HepG2 (cell line): ENCODE data around the gene STAMBPL1. TPM values are rescaled to one million over a fixed set of nuclear protein-coding genes. Genes with fewer than 3 reads are reported as not detected.

Experiments
- ATAC-seq: fragments of 200-7000 bp; cut with Tn5 transposase; 3 replicates; pipeline ENCODE4 v1.9.1; 2020; ENCODE audit warnings: mild to moderate bottlenecking, moderate library complexity
- BruUV-seq: library from RNA; stranded (reverse); fragments of 400-500 nt; replicated peaks from 2 replicates; lab custom pipeline; 2021; lab: Mats Ljungman, UMichigan
- CTCF ChIA-PET: fragments of 300-600 bp; formaldehyde crosslinking; extraction: SDS; loops from one replicate; lab custom pipeline; 2021; ENCODE audit warnings: low total read pairs, inconsistent platforms, low intra/inter-chr PET ratio; lab: Yijun Ruan, JAX
- POLR2A ChIA-PET: fragments of 350-600 bp; sonication (Branson Sonifier 250); formaldehyde crosslinking; loops from one replicate; lab custom pipeline; 2020; ENCODE audit warnings: antibody characterized with exemption, inconsistent platforms; lab: Yijun Ruan, JAX
- DNase-seq: peaks from one replicate; pipeline ENCODE4 v3.0.0-alpha.2; 2015; ENCODE audit warnings: low spot score
- FAIRE-seq: peaks from 3 replicates; lab custom pipeline; 2011; peaks lifted over from hg19 to GRCh38; lab: Jason Lieb, UNC
- H2AFZ ChIP-seq: one replicate; pipeline ENCODE4 v1.6.1; 2011; ENCODE audit warnings: low read length, inconsistent platforms
- H3K27ac ChIP-seq: fragments of 300-600 bp; 3 replicates; pipeline ENCODE4 v1.8.0; 2011; ENCODE audit warnings: mixed run types, mild to moderate bottlenecking, mixed read lengths, low read length, inconsistent platforms; ENCODE audit not compliant: insufficient read depth; ENCODE audit errors: extremely low read length
- H3K27me3 ChIP-seq, 2 experiments: fragments of 200-600 bp in 1 of 2; 2 replicates in 1 of 2; 3 replicates in 1 of 2; pipeline versions ENCODE4 v1.6.0 to v1.8.0; 2011; ENCODE audit warnings: low read length in 2 of 2, mild to moderate bottlenecking in 2 of 2, moderate library complexity in 2 of 2, inconsistent platforms in 1 of 2; ENCODE audit not compliant: insufficient read depth in 2 of 2, control insufficient read depth in 1 of 2
- H3K36me3 ChIP-seq, 2 experiments: fragments of 200-600 bp in 1 of 2; replicated peaks in 1 of 2; 2 replicates in 1 of 2; 3 replicates in 1 of 2; pipeline versions ENCODE4 v1.5.1 to v1.8.0; 2011; ENCODE audit warnings: low read length in 2 of 2, inconsistent platforms in 1 of 2; ENCODE audit not compliant: insufficient read depth in 2 of 2, control insufficient read depth in 1 of 2
- H3K4me1 ChIP-seq: 2 replicates; pipeline ENCODE4 v1.5.1; 2012; ENCODE audit warnings: low read length, inconsistent platforms; ENCODE audit not compliant: insufficient read depth
- H3K4me2 ChIP-seq: 2 replicates; pipeline ENCODE4 v1.6.0; 2011; ENCODE audit warnings: low read depth, low read length, inconsistent platforms
- H3K4me3 ChIP-seq, 3 experiments: fragments of 200-600 bp in 1 of 3; sonication (generic), shearing (Covaris generic) in 1 of 3; replicated peaks in 1 of 3; 2 replicates each; pipeline ENCODE4 v1.5.1; 2011 to 2016; ENCODE audit warnings: low read length in 3 of 3, inconsistent platforms in 2 of 3, low read depth in 2 of 3, mild to moderate bottlenecking in 2 of 3, control low read depth in 1 of 3, mixed read lengths in 1 of 3; ENCODE audit not compliant: insufficient read depth in 1 of 3
- H3K79me2 ChIP-seq: one replicate; pipeline ENCODE4 v1.6.1; 2011; ENCODE audit warnings: low read length, inconsistent platforms; ENCODE audit not compliant: insufficient read depth
- H3K9ac ChIP-seq: 2 replicates; pipeline ENCODE4 v1.6.0; 2011; ENCODE audit warnings: mild to moderate bottlenecking, low read depth, low read length, inconsistent platforms; ENCODE audit not compliant: insufficient read depth
- H3K9me3 ChIP-seq: 2 replicates; pipeline ENCODE4 v1.5.1; 2012; ENCODE audit warnings: mild to moderate bottlenecking, low read length
- H4K20me1 ChIP-seq: 2 replicates; pipeline ENCODE4 v1.6.0; 2011; ENCODE audit warnings: inconsistent platforms, mild to moderate bottlenecking, low read length, moderate library complexity; ENCODE audit not compliant: insufficient read depth
- BRD4 ChIP-seq: sonication (generic); formaldehyde crosslinking; IDR thresholded peaks from 2 replicates; pipeline ENCODE4 v1.4.0; 2020; ENCODE audit warnings: missing genetic modification reagents
- FUBP1 ChIP-seq: sonication (generic); formaldehyde crosslinking; IDR thresholded peaks from 2 replicates; pipeline ENCODE4 v1.5.1; 2020; ENCODE audit warnings: missing genetic modification reagents, mild to moderate bottlenecking, borderline replicate concordance
- HNRNPH1 ChIP-seq: fragments of 200-400 bp; formaldehyde crosslinking; optimal IDR thresholded peaks from 2 replicates; pipeline ENCODE3; 2017; ENCODE audit warnings: mild to moderate bottlenecking, low read depth, low read length
- KAT8 ChIP-seq: IDR thresholded peaks from 2 replicates; pipeline ENCODE4 v1.6.1; 2016; ENCODE audit warnings: missing genetic modification reagents, missing compliant biosample characterization
- MAFG ChIP-seq: sonication (generic); formaldehyde crosslinking; IDR thresholded peaks from 2 replicates; pipeline ENCODE4 v1.5.1; 2020; ENCODE audit warnings: mild to moderate bottlenecking, missing genetic modification reagents
- POGZ ChIP-seq: sonication (generic); formaldehyde crosslinking; IDR thresholded peaks from 2 replicates; pipeline ENCODE4 v1.4.0; 2020; ENCODE audit warnings: mild to moderate bottlenecking, missing genetic modification reagents
- PREB ChIP-seq: sonication (generic); formaldehyde crosslinking; IDR thresholded peaks from 2 replicates; pipeline ENCODE4 v1.4.0; 2020; ENCODE audit warnings: missing genetic modification reagents
- SRF ChIP-seq: IDR thresholded peaks from 2 replicates; pipeline ENCODE4 v1.6.1; 2011; ENCODE audit warnings: mild to moderate bottlenecking, low read depth, low read length, moderate library complexity
- TCF7 ChIP-seq: sonication (generic); IDR thresholded peaks from 2 replicates; pipeline ENCODE4 v1.6.1; 2016; ENCODE audit warnings: antibody characterized with exemption, low read depth
- ZC3H4 ChIP-seq: sonication (generic); formaldehyde crosslinking; IDR thresholded peaks from 2 replicates; pipeline ENCODE4 v1.4.0; 2020; ENCODE audit warnings: missing genetic modification reagents, borderline replicate concordance
- ZGPAT ChIP-seq: IDR thresholded peaks from 2 replicates; pipeline ENCODE4 v1.6.1; 2016; ENCODE audit warnings: mild to moderate bottlenecking
- ZKSCAN8 ChIP-seq: IDR thresholded peaks from 2 replicates; pipeline ENCODE4 v1.6.1; 2016; ENCODE audit warnings: borderline replicate concordance, missing genetic modification reagents, missing compliant biosample characterization
- ZNF510 ChIP-seq: sonication (generic); formaldehyde crosslinking; IDR thresholded peaks from 2 replicates; pipeline ENCODE4 v1.4.0; 2020; ENCODE audit warnings: low read depth, mild to moderate bottlenecking, missing genetic modification reagents
- ZNF7 ChIP-seq: IDR thresholded peaks from 2 replicates; pipeline ENCODE4 v1.6.1; 2016; ENCODE audit warnings: missing biosample characterization, missing genetic modification reagents
- WGBS: methylation state at CpG from one replicate; pipeline ENCODE4 v1.1.6; 2017; ENCODE audit warnings: low lambda C conversion rate; 5-methylcytosine and 5-hydroxymethylcytosine counted together
- in situ Hi-C: cut with HindIII; loops from 2 replicates; pipeline ENCODE4 v1.10.0; 2017; ENCODE audit warnings: low pct_unique_long_range_greater_than_20kb; ENCODE audit not compliant: extremely low pct_ligation_motif_present
- intact Hi-C: fragments of 100-400 bp; cut with micrococcal nuclease; formaldehyde crosslinking; loops from one replicate; pipeline ENCODE4 v1.10.0; 2022; ENCODE audit not compliant: unreplicated experiment
- polyA plus RNA-seq, 8 experiments: library from polyadenylated mRNA; depleted of rRNA in 3 of 8; stranded (reverse) in 7 of 8; unstranded in 1 of 8; fragments of >200 nt; fragmentation: Illumina TruSeq in 4 of 8; extraction: Trizol in 4 of 8; gene quantifications; 2 replicates each; pipeline versions ENCODE4 v1.2.1 to v1.2.3, GENCODE V29; 2011 to 2016; ENCODE audit warnings: low read depth in 4 of 8, missing spikeins in 1 of 8, mixed read lengths in 1 of 8; ENCODE audit not compliant: insufficient read depth in 1 of 8
- total RNA-seq, 5 experiments: library from RNA; depleted of rRNA; stranded (reverse); fragments of >200 nt; fragmentation: Illumina TruSeq; extraction: Trizol; gene quantifications; 2 replicates each; pipeline ENCODE4 v1.2.3, GENCODE V29; 2016; ENCODE audit warnings: low read depth in 1 of 5
- TF ChIP-seq, protein P1 (sequence below): IDR thresholded peaks from 2 replicates; pipeline ENCODE4 v1.6.1; 2016; ENCODE audit warnings: low read depth, borderline replicate concordance

Gene STAMBPL1
- total and polyA plus RNA-seq, 2 of the 13 experiments (the other 11 are each of a cell fraction or from before 2014, with no cell fraction given): 1.4 to 1.5 TPM

DNA sequence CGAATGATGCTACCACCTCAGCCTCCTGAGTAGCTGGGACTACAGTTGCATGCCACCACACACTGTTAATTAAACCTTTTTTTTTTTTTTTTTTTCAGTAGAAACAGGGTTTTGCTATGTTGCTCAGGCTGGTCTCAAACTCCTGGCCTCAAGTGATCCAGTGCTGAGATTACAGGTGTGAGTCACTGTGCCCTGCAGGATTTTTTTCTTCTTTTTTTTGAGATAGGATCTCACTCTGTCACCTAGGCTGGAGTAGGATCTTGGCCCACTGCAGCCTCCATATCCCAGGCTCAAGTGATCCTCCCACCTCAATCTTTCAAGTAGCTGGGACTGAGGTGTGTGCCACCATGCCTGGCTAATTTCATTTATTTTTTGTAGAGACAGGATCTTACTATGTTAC, 66.2 kb downstream of the STAMBPL1 start:
- no peak for TF ChIP-seq KAT8 (CRISPR knock-in tag)
- TF ChIP-seq, protein P1, sequence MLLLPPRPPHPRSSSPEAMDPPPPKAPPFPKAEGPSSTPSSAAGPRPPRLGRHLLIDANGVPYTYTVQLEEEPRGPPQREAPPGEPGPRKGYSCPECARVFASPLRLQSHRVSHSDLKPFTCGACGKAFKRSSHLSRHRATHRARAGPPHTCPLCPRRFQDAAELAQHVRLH (CRISPR knock-in tag): no peak
- TF ChIP-seq ZKSCAN8: no peak
- no peak for TF ChIP-seq MAFG (CRISPR knock-in tag)
- TF ChIP-seq SRF: no peak
- no peak for TF ChIP-seq TCF7
- no peak for TF ChIP-seq ZC3H4 (CRISPR knock-in tag)
- no peak for TF ChIP-seq PREB (CRISPR knock-in tag)
- TF ChIP-seq ZNF510 (CRISPR knock-in tag): no peak
- no peak for TF ChIP-seq HNRNPH1
- TF ChIP-seq ZGPAT (CRISPR knock-in tag): no peak
- no peak for TF ChIP-seq ZNF7 (CRISPR knock-in tag)
- TF ChIP-seq BRD4 (CRISPR knock-in tag): no peak
- no peak for TF ChIP-seq FUBP1
- no peak for TF ChIP-seq POGZ (CRISPR knock-in tag)
- DNase-seq (no peak), ATAC-seq (no peak), FAIRE-seq (no peak)
- Histone ChIP-seq H3K36me3 (0 out of 5 replicates have a peak, but pooled peaks cover 1 to 3% of the 10 kb centered on the region in 2 experiments), H3K4me2 (no peak overlapping the region), H3K27ac (no peak overlapping the region), H3K27me3 (no peaks in the 10 kb centered on the region), H3K9ac (no peak overlapping the region), H4K20me1 (no peaks in the 10 kb centered on the region), H3K4me1 (no peaks in the 10 kb centered on the region), H3K9me3 (no peaks in the 10 kb centered on the region), H2AFZ (no peak overlapping the region), H3K4me3 (no peak overlapping the region), H3K79me2 (no peaks in the 10 kb centered on the region)
- 92% methylated on average over 1 of the region's 1 CpG for WGBS
- ChIA-PET POLR2A (no interaction called here), CTCF (no interaction called here)
- intact Hi-C loops (no loop called here), in situ Hi-C loops (no loop called here)
- BruUV-seq: no TSS peak
